Measurements from ENCODE around the gene PTPRN2. TPM values are rescaled to one million over a fixed set of nuclear protein-coding genes. Genes with fewer than 3 reads are reported as not detected.

Gene PTPRN2
- polyA plus RNA-seq, 1 donor = 1.7 TPM

DNA sequence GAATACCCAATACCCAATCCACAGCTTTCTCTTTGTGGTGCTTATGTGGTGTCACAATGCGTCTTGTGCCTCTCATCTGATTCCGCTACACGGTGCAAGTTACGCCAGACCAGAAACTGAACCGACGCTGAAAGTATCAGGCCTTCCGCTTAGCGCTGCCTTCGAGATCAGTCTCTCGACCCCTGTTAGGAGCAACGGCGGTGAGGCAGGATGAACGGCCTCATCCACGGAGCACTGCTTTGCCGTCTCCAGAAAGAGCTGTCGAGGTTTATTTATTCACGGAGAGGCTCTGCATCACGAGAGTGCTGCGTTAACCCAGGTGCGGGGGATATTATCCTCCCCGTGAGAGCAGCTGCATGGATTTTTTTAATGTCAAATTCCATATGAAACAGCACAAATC lies 786.5 kb downstream of the PTPRN2 start:
- DNase-seq (ENCODE audit: low read depth) = no peak

GRCh38 chr7:157800281-157800680 lies 787.3 kb downstream of the PTPRN2 start:
- DNase-seq (ENCODE audit: low read depth) = no peak

- no peak for DNase-seq (ENCODE audit: low read depth)
Observed at GRCh38 chr7:157799076-157799685, 788.4 kb downstream of the PTPRN2 start.

GRCh38 chr7:157797361-157797760 lies 790.3 kb downstream of the PTPRN2 start:
- DNase-seq (ENCODE audit: low read depth) = no peak

DNA sequence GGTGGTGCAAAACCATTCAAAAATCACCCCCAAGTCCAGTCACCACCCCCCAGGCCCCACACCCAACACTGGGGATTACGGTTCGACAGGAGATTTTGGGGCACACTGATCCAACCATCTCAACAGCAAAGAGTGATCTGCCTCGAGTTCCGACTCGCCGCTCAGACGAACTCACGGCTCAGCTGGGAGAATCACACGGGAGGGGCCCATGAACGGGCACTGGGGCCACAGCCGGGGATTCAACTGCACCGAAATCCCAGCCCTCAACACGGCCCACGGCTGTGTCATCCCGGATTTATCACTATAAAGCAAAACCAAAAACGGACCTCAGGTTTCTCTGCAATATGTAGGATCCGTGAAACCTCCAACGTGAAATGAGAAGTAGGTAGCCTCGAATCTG lies 790.8 kb downstream of the PTPRN2 start:
- no peak for DNase-seq (ENCODE audit: low read depth)

GRCh38 chr7:157795643-157796042 lies 792.0 kb downstream of the PTPRN2 start:
- DNase-seq (ENCODE audit: low read depth) = no peak

GRCh38 chr7:157795199-157795598 lies 792.4 kb downstream of the PTPRN2 start:
- no peak for DNase-seq (ENCODE audit: low read depth)

- DNase-seq (ENCODE audit: low read depth) = no peak
Observed at GRCh38 chr7:157794746-157795065, 792.9 kb downstream of the PTPRN2 start.

DNA sequence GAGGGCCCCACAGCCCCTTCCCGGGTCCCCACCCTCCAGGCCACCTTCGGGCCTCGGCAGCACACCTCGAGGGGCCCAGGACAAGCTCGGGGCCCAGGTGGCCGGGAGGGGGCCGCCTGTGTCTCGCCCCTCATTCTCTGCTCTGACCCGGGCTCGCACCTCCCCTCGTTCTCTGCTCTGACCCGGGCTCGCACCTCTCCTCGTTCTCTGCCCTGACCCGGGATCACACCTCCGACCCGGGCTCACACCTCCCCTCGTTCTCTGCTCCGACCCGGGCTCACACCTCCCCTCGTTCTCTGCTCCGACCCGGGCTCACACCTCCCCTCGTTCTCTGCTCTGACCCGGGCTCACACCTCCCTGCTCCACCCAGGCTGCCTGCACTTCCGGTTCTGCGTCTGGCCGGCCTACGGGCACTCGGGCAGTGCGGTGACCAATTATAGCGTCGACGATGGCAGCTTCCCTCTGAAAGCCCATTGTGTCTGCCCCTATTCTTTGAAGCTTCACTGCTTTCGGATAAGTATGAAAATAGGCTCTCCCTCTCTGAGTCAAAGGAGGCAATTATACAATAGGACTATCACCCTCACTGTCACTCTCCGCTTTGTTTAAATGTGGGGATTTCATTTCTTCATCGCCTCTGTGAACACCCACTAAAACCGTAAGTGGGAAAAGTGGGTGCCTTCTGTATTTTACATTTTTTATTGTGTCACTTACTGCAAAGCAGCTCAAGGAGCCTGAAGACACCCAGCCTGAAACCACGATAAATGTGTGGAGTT lies 793.5 kb downstream of the PTPRN2 start:
- DNase-seq (ENCODE audit: low read depth) = no peak

GRCh38 chr7:157793087-157793353 lies 794.6 kb downstream of the PTPRN2 start:
- no peak for DNase-seq (ENCODE audit: low read depth)

- DNase-seq (ENCODE audit: low read depth) = no peak
Observed at GRCh38 chr7:157792241-157793086, 795.2 kb downstream of the PTPRN2 start.

- no peak for DNase-seq (ENCODE audit: low read depth)
Observed at GRCh38 chr7:157791666-157792065, 796.0 kb downstream of the PTPRN2 start.

DNA sequence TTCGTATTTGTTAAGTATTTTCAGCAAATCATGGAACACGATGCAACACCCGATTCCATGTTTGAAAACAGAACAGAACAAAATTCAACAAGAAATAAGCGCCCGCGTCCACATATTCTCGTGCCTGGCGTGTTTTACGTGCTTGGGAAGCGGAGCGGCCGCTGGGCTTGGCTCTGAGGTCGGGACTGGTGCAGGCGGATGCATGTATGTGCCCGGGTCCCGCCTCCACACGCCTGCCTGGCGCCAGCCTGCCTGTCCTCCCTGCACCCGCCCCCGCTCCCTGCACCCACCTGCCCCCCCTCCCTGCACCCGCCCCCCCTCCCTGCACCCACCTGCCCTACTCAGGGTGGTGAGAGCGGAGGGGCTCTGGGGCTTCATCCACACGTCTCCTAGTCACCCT lies 796.4 kb downstream of the PTPRN2 start:
- DNase-seq (ENCODE audit: low read depth) = no peak

- no peak for DNase-seq (ENCODE audit: low read depth)
Observed at GRCh38 chr7:157789942-157790341, 797.7 kb downstream of the PTPRN2 start.

DNA sequence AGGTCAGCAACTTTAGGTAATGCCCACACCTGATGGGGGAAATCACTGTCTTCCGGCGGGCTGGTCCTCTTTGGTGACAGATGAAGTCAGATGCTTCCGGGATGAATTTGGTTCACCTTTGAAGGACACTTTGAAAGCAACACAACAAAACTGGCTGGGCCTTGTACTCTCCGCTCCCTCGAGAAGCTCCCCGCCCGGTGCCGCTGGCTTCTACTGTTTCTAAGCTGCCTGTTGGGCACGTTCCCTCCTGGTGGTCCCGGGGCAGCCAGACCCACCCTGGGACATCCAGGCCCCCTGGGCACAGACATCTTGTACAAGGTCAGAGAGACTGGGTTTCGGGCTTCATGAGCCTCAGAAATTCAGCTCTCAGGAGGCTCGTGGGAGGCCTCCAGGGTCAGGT lies 798.5 kb downstream of the PTPRN2 start:
- DNase-seq (ENCODE audit: low read depth) = no peak

DNA sequence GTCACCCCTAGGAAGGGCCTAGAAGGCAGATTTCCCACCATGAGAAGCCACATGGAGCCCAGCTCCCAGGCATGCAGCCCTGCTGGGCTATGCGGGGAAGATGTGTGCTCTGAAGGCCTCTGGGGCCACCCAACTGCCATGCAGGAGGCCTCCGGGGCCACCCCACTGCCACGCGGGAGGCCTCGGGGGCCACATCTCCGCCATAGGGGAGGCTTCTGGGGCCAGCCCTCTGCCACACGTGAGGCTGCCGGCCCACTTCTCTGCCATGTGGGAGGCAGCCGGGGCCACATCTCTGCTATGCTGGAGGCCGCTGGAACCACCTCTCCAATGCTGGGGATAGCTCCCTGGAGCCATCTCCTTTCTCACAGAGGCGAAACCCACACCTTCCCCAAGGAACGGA lies 799.0 kb downstream of the PTPRN2 start:
- no peak for DNase-seq (ENCODE audit: low read depth)

DNA sequence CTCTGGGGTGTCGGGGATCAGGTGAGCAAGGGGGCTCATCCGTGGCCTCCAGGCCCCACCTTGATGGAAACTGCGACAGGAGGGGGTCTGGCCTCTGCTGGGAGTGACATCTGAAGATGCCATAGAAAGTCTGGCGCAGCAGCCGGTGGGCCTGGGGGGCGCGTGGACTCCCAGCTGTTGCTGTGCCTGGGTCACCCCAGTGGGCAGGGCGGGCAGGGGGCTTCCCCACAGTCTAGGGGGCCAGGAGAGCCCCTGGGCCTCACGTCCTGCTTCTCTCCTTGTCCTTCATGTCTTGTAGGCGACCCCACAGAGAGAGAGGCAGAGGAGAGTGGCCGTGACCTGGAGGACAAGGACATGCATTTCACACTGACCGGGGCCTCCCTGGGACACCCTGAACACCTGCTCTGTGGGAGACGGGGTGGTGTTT lies 800.3 kb downstream of the PTPRN2 start:
- DNase-seq (ENCODE audit: low read depth) = no peak

DNA sequence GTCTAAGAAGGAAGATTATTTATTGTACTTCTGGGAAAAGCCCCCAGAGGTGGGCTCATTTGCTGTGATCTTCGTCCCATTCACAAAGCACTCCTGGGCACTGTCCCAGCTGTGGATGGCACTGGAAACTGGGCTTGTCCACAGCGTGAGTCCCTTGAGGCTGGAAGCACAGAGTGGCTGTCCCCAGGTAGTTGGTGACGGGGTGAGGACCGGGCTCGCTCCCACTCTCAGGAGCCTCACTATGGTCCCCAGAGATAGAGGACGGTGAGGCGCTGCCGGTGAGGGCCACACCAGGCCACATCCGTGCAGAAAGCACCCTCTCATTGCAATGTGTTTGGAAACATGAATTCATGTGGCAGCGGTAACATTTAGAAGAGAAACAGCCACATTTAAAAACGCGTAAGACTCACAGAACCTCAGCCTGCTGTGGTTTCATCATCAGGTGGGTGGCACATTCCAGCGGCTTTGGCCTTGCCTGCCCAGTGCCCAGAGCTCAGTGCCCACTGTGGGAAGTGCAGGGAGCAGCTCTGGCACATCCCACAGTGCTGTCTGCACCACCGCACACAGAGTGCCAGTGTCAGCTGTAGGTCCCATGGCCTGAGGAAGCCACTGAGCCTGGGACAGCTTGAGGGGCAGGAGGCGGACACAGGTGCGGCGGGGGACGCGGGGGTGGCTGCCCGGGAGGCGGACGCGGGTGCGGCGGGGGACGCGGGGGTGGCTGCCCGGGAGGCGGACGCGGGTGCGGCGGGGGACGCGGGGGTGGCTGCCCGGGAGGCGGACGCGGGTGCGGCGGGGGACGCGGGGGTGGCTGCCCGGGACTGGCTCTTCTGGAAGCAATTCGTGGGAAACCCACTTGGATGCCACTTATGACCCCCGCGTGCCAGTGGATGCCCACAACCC lies 801.0 kb downstream of the PTPRN2 start:
- DNase-seq (ENCODE audit: low read depth) = no peak

DNA sequence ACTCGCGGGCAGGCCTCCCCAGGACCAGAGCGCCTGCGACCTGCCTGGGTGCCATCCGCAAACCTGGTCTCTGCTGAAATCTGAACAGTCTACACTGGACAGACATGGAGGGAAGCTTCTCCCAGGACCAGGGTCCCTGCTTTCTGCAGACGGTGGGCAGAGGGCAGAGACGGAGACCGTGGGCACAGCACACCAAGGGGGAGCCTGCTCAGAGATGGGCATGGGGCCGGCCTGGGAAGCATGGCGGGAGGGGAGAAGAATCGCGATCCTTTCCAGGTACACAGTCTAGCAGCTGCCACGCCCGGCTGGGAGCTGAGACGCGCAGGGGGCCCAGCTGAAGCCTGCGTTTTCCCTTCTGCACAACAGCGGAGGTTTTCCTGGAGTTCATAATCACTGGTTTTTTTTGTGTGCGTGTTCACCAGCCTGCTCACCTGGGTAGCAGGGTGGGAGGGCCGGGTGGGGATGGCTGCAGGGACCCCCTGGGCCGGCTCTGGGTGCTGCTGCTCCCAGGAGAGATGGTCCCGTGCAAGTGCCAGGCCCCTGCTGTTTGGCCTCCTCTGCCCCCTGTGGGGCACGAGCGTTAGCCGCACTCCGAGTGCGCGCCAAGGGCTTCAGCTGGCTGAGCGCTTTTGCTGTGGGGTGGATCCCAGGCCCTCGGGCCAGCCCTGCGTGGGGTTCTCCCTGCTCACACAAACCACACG lies 802.0 kb downstream of the PTPRN2 start:
- no peak for DNase-seq (ENCODE audit: low read depth)

DNA sequence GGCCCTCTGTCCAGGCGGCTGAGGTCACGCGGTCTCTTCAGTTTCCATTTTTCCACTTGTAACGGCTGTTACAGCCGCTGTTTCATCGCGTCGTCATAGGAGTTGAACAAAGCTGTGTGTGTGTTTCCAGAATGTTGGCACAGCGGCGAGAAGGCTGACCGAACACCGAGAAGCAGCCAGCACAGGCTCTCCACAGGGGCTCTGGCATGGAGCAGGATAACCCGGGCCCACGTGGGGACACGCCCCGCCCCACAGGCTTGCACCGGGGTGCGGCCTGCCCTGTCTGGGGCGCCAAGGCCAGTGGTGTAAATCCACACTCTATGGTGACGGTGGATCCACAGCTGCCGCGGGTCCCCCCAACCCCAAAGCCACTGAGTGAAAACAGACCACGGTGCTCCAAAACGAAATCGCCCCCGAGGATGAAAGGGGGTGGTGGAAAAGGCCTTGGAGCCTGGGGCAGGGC lies 802.6 kb downstream of the PTPRN2 start:
- no peak for DNase-seq (ENCODE audit: low read depth)
